ENCODE measurements around the gene PLCL1. TPM values are rescaled to one million over a fixed set of nuclear protein-coding genes. Genes with fewer than 3 reads are reported as not detected.

Gene PLCL1
- total and polyA plus RNA-seq, 2 donors (not counting 3 experiments of a cell fraction or from before 2014, with no cell fraction given), result 0.79 to 3.4 TPM

GRCh38 chr2:197913084-197913483, 108.7 kb downstream of the PLCL1 start:
- DNase-seq (ENCODE audit: low read depth, low spot score), result no peak
- no peak for FAIRE-seq
- no peak overlapping the region for H3K4me2 ChIP-seq (ENCODE audit: insufficient read depth, low read length)
- no peaks in the 10 kb centered on the region for H3K9me1 ChIP-seq (replicated peaks; ENCODE audit: control insufficient read depth, extremely low read depth, insufficient read depth, low read length)
- no peak overlapping the region for H3K4me3 ChIP-seq (replicated peaks in 1 of 3; ENCODE audit: insufficient read depth in 1 of 3, low read depth in 1 of 3, low read length in 3 of 3)
- no peaks in the 10 kb centered on the region for H3K4me1 ChIP-seq (ENCODE audit: control insufficient read depth, extremely low read depth, insufficient read depth, low read length)
- no peaks in the 10 kb centered on the region for H4K20me1 ChIP-seq (replicated peaks; ENCODE audit: control insufficient read depth, extremely low read depth, insufficient read depth, low read length)
- H3K79me2 ChIP-seq (ENCODE audit: control insufficient read depth, insufficient read depth, low read length), result no peaks in the 10 kb centered on the region
- no peaks in the 10 kb centered on the region for H3K36me3 ChIP-seq (ENCODE audit: control insufficient read depth in 2 of 2, extremely low read depth in 1 of 2, insufficient read depth in 2 of 2, low read length in 2 of 2)
- intact Hi-C loops (cut with micrococcal nuclease) (no loop called here), dilution Hi-C loops (cut with MboI; ENCODE audit: extremely low pct_ligation_motif_present, low sequenced_read_pairs) (no loop called here)
- no peaks in the 10 kb centered on the region for H3K27me3 ChIP-seq (ENCODE audit: control insufficient read depth in 2 of 2, insufficient read depth in 2 of 2, low read length in 2 of 2)
- BruUV-seq (replicated peaks), result no TSS peak
- no peak for TF ChIP-seq EZH2 (IDR thresholded peaks at IDR 0.05; ENCODE audit: borderline replicate concordance, low read depth, low read length, severe bottlenecking)
- TF ChIP-seq CTCF (IDR thresholded peaks at IDR 0.05; ENCODE audit: extremely low read depth in 1 of 2, insufficient read depth in 1 of 2, low read depth in 1 of 2, low read length in 2 of 2), result no peak
- no peak for TF ChIP-seq FOS (IDR thresholded peaks at IDR 0.05; ENCODE audit: borderline replicate concordance, insufficient read depth, low read length)
- TF ChIP-seq POLR2A (IDR thresholded peaks at IDR 0.05; ENCODE audit: low read depth, low read length), result no peak
- no peak for TF ChIP-seq GATA2 (IDR thresholded peaks at IDR 0.05; ENCODE audit: insufficient read depth, insufficient read length, low read depth, low read length)
- no peak for TF ChIP-seq MYC (IDR thresholded peaks at IDR 0.05; ENCODE audit: low read depth, low read length)
- TF ChIP-seq MAX (IDR thresholded peaks at IDR 0.05; ENCODE audit: insufficient read depth, insufficient read length), result no peak
- TF ChIP-seq POLR2AphosphoS5 (IDR thresholded peaks at IDR 0.05; ENCODE audit: insufficient read depth, low read depth, low read length), result no peak
- no peak for TF ChIP-seq JUN (IDR thresholded peaks at IDR 0.05; ENCODE audit: borderline replicate concordance, insufficient read depth, insufficient read length, low read depth)
- ChIA-PET POLR2A (no interaction called here), CTCF (interaction anchor here (1.2 kb wide), 1 partner anchor 11 kb away, joined by 3 read pairs; no protein-coding TSS in a partner anchor)
- no peak overlapping the region for H3K9ac ChIP-seq (replicated peaks; ENCODE audit: extremely low read depth, insufficient read depth, low read length)
- no peak overlapping the region for H3K27ac ChIP-seq (ENCODE audit: insufficient read depth, low read depth, low read length)
- no peaks in the 10 kb centered on the region for H3K9me3 ChIP-seq (replicated peaks; ENCODE audit: control insufficient read depth, insufficient read depth, low read length)
- H2AFZ ChIP-seq (ENCODE audit: low read depth, low read length), result no peak overlapping the region
